ENCODE measurements around the gene PARD3.

PARD3 gene

DNA sequence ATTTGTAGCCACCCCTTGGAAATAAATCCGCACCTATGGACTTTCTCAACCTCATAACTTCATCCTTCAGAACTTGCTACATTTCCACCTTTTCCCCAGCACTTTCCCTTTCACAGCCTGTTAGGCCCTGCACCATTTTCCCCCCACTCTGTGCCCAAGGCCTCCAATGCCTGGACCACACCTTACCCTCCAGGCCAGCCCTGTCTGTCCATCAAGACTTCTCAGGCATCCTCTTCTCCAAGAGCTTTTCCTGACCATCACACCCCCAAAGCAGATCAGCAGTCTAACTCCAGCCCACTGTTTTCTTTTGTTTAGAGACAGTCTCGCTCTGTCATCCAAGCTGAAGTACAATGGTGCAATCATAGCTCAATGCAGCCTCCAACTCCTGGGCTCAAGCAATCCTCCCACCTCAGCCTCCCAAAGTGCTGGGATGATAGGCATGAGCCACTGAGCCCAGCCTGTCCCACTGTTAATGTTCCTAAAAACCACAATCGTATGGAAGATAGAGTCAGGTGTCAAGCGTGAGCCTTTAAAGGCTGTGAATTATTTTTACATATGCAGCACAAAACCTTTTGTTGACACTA, 116.8 kb downstream of the PARD3 start:
- POLR2A ChIA-PET: no interaction called here
- CTCF ChIA-PET: interaction anchor here (0.6 kb wide), 1 partner anchor 148 kb away, joined by 5 read pairs; no protein-coding TSS in a partner anchor
- TF ChIP-seq, protein P1, sequence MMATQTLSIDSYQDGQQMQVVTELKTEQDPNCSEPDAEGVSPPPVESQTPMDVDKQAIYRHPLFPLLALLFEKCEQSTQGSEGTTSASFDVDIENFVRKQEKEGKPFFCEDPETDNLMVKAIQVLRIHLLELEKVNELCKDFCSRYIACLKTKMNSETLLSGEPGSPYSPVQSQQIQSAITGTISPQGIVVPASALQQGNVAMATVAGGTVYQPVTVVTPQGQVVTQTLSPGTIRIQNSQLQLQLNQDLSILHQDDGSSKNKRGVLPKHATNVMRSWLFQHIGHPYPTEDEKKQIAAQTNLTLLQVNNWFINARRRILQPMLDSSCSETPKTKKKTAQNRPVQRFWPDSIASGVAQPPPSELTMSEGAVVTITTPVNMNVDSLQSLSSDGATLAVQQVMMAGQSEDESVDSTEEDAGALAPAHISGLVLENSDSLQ (IDR thresholded peaks at IDR 0.05): no peak
- DNase-seq (ENCODE audit: extremely low spot score): no peak

DNA sequence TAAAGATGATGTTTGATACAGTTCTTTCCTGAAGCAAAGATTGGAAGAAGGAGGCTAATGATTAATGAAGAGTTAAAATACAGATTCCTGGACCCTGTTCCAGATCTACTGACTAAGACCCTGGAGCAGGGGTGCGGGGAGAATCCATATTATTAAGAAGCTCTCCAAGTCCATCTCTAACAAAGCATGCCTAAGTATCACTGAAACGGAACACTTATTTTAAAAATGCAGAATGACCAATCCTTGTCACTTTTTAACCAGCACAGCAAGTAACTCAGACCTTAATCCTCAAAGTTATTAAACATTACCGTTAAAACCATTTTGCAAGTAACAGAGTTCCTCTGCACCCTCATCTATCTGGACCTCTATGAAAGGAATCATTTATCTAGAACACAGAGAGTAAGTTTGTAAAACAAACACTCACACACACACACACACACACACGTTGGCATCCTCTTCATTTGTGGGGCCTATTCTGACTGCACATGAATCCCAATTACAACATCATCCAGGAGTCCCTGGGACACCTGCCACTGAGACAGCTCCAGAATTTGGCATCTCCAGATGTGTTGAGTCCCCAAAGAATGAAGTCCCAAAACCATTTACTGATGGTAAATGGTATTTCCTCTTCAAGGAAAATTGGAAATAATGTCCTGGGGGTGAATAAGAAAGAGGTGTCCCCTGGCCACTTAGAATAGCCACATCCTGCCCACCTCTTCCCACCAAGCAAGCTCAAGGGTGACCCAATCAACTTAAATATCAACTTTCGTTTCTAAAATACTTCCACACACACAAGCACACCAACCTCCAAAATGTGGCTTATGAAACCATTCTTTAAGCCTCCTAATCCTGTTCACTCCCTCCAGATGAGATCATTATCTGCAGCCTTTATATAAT, 117.5 kb downstream of the PARD3 start:
- POLR2A ChIA-PET: no interaction called here
- CTCF ChIA-PET: interaction anchor here (0.8 kb wide), 1 partner anchor 12 kb away, joined by 3 read pairs; no protein-coding TSS in a partner anchor
- DNase-seq (ENCODE audit: extremely low spot score): no peak
- TF ChIP-seq FOXK2 (IDR thresholded peaks at IDR 0.05) (no peak), L3MBTL2 (conservative IDR thresholded peaks at IDR 0.05) (no peak), BHLHE40 (IDR thresholded peaks at IDR 0.05; ENCODE audit: borderline replicate concordance) (no peak), FOXM1 (IDR thresholded peaks at IDR 0.05; ENCODE audit: borderline replicate concordance) (no peak), ZNF384 (IDR thresholded peaks at IDR 0.05) (no peak), ARNT (IDR thresholded peaks at IDR 0.05) (no peak), LEF1 (IDR thresholded peaks at IDR 0.05; ENCODE audit: borderline replicate concordance) (no peak), SUZ12 (IDR thresholded peaks at IDR 0.05) (no peak), TARDBP (IDR thresholded peaks at IDR 0.05) (no peak), NFRKB (IDR thresholded peaks at IDR 0.05) (no peak), HDGF (IDR thresholded peaks at IDR 0.05; ENCODE audit: borderline replicate concordance) (no peak), SP1 (IDR thresholded peaks at IDR 0.05) (no peak), CTBP1 (IDR thresholded peaks at IDR 0.05; ENCODE audit: borderline replicate concordance) (no peak), FOXA1 (IDR thresholded peaks at IDR 0.05) (no peak), ELF4 (IDR thresholded peaks at IDR 0.05) (no peak)

DNA sequence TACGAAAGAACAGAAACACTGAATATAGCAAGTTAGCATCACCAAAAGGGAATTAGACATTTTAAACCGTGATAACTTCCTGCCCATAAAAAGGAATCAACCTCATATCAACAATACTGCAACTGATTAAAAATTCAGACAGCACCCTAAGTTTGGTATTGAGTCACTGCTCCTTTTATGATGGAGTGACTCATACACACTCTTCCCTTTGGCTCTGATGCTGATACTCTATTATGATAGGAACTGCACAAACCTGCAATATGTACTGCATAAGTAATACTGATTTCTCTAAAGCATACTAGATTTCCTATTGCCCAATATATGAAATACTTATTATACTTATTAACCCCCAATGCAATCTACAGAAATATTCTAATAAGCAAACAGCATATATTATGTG, 118.7 kb downstream of the PARD3 start:
- POLR2A ChIA-PET: no interaction called here
- DNase-seq (ENCODE audit: extremely low spot score): no peak
- CTCF ChIA-PET: no interaction called here
- TF ChIP-seq TARDBP (IDR thresholded peaks at IDR 0.05): no peak
- TF ChIP-seq, protein P1 (IDR thresholded peaks at IDR 0.05): no peak
- TF ChIP-seq ELF4 (IDR thresholded peaks at IDR 0.05): no peak
- TF ChIP-seq CTBP1 (IDR thresholded peaks at IDR 0.05; ENCODE audit: borderline replicate concordance): no peak
- no peak for TF ChIP-seq LEF1 (IDR thresholded peaks at IDR 0.05; ENCODE audit: borderline replicate concordance)
- TF ChIP-seq NFRKB (IDR thresholded peaks at IDR 0.05): no peak
- TF ChIP-seq FOXA1 (IDR thresholded peaks at IDR 0.05): no peak
- no peak for TF ChIP-seq HDGF (IDR thresholded peaks at IDR 0.05; ENCODE audit: borderline replicate concordance)
- TF ChIP-seq FOXM1 (IDR thresholded peaks at IDR 0.05; ENCODE audit: borderline replicate concordance): no peak
- no peak for TF ChIP-seq SP1 (IDR thresholded peaks at IDR 0.05)
- TF ChIP-seq L3MBTL2 (conservative IDR thresholded peaks at IDR 0.05): no peak
- TF ChIP-seq ARNT (IDR thresholded peaks at IDR 0.05): no peak
- TF ChIP-seq SUZ12 (IDR thresholded peaks at IDR 0.05): no peak
- no peak for TF ChIP-seq FOXK2 (IDR thresholded peaks at IDR 0.05)
- no peak for TF ChIP-seq ZNF384 (IDR thresholded peaks at IDR 0.05)
- no peak for TF ChIP-seq BHLHE40 (IDR thresholded peaks at IDR 0.05; ENCODE audit: borderline replicate concordance)

DNA sequence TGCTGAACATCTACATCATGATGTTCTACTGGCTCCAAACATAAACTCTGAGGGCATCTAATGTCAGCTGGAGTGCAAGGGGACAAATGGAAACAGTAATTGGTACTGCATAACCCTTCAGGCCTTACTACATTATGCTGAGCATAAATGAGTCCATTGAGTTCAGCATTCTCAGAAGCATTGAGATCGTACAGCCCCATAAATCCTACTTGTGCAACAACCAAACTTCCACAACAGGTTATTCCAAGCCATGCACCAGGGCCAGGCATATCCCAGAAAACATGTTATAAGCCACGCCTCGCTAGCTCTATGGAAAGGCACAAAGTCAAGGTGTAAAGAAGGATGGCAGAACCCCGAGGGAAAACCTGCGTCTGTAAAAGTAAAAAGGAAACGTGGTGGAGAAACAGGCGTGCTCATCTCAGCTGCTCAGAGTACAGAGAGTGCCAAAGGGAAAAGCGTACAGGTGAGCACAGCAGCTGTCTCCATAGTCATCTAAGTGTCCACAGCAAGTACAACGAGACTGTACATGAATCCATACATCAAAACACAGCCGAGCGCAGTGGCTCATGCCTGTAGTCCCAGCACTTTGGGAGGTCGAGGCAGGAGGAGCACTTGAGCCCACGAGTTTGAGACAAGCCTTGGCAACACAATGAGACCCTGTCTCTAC, 124.6 kb downstream of the PARD3 start:
- ChIA-PET POLR2A (no interaction called here), CTCF (interaction anchor here (1.0 kb wide), 1 partner anchor 42 kb away, joined by 3 read pairs; no protein-coding TSS in a partner anchor)
- TF ChIP-seq FOXA1 (IDR thresholded peaks at IDR 0.05) (no peak), ARNT (IDR thresholded peaks at IDR 0.05) (no peak), NFRKB (IDR thresholded peaks at IDR 0.05) (no peak), BHLHE40 (IDR thresholded peaks at IDR 0.05; ENCODE audit: borderline replicate concordance) (no peak)
- no peak for DNase-seq (ENCODE audit: extremely low spot score)

DNA sequence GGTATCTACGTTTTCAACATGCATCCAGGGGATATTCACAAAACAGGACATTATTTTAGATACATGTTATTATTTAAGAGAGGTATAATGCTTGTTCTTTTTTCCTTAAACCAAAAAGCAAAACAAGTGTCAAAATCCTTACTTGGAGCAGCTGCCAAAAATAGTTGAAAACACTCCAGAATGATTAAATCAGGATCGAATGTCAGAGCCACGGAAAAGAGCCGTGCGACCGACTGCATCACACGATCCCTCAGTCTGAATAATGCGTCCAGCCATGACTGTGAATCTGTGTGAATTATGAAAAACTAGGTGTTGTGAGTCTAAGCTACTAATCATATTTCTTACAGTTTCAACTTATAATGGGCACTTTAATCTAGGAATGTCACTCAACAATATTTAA, 126.0 kb downstream of the PARD3 start:
- no peak for DNase-seq (ENCODE audit: extremely low spot score)
- ChIA-PET CTCF (interaction anchor here (1.4 kb wide), 1 partner anchor 44 kb away, joined by 3 read pairs; no protein-coding TSS in a partner anchor), POLR2A (no interaction called here)
- no peak for TF ChIP-seq ZNF384 (IDR thresholded peaks at IDR 0.05)
- no peak for TF ChIP-seq SUZ12 (IDR thresholded peaks at IDR 0.05)
- TF ChIP-seq L3MBTL2 (conservative IDR thresholded peaks at IDR 0.05): no peak
- no peak for TF ChIP-seq LEF1 (IDR thresholded peaks at IDR 0.05; ENCODE audit: borderline replicate concordance)
- TF ChIP-seq FOXK2 (IDR thresholded peaks at IDR 0.05): no peak
- TF ChIP-seq CTBP1 (IDR thresholded peaks at IDR 0.05; ENCODE audit: borderline replicate concordance): no peak
- TF ChIP-seq FOXM1 (IDR thresholded peaks at IDR 0.05; ENCODE audit: borderline replicate concordance): no peak

DNA sequence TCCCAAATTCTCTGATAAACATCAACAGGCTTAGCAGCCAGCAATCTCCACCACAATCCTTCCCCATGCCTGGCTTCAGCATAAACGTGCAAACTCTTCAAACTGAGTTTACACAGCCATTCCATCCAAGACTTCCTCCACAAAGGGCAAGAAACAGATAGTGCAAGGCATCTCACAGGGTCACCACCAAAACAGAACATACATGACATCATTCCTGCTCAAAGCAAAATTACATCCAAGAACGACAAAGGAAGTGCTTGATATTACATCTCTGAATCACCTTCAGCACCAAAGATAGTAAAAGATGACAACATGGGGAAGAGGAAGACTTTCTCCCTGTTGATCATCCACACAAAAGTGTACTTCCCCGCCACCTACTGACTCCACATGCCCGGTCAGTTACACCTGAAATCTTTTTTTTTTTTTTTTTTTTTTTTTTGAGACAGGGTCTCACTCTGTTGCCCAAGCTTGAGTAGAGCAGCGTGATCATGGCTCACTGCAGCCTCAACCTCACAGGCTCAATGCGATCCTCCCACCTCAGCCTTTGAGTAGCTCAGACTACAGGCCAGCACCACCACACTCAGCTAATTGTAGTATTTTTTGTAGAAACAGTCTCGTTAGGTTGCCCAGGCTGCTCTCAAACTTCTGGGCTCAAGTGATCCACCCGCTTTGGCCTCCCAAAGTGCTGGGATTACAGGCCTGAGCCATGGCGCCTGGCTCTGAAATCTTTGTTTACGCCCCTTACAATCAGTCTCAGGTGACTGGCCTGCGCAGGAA, 127.5 kb downstream of the PARD3 start:
- ChIA-PET CTCF (no interaction called here), POLR2A (no interaction called here)
- DNase-seq (ENCODE audit: extremely low spot score): no peak
- TF ChIP-seq ELF4 (IDR thresholded peaks at IDR 0.05) (no peak), ZNF384 (IDR thresholded peaks at IDR 0.05) (0 out of 2 replicates have a peak, but pooled peaks have one; percentile 44)
